IPS-20b (cell line): ENCODE measurements around the gene TBCD.
"Not testable (repeated sequence)": the region's sequence is repeated elsewhere in the genome, so short reads cannot be mapped to it uniquely, and the experiment has no call there.

Experiments
- H3K27ac ChIP-seq: one replicate; pipeline ENCODE4 v1.5.1; 2013; ENCODE audit warnings: low read length
- H3K27me3 ChIP-seq: 2 replicates; pipeline ENCODE4 v1.6.1; 2013; ENCODE audit warnings: mild to moderate bottlenecking, low read length, inconsistent platforms; ENCODE audit not compliant: insufficient read depth
- H3K36me3 ChIP-seq: 2 replicates; pipeline ENCODE4 v1.6.1; 2013; ENCODE audit warnings: low read depth, mild to moderate bottlenecking, inconsistent platforms, low read length, moderate library complexity; ENCODE audit not compliant: insufficient read depth
- H3K4me1 ChIP-seq: 2 replicates; pipeline ENCODE4 v1.6.1; 2013; ENCODE audit warnings: mild to moderate bottlenecking, control low read depth, inconsistent platforms, low read length, moderate library complexity; ENCODE audit not compliant: insufficient read depth
- H3K4me3 ChIP-seq: 2 replicates; pipeline ENCODE4 v1.5.1; 2013; ENCODE audit warnings: mild to moderate bottlenecking, low read length, inconsistent platforms
- H3K9ac ChIP-seq: 2 replicates; pipeline ENCODE4 v1.6.1; 2013; ENCODE audit warnings: low read depth, mild to moderate bottlenecking, inconsistent platforms, low read length, moderate library complexity
- H3K9me3 ChIP-seq: 2 replicates; pipeline ENCODE4 v1.6.1; 2013; ENCODE audit warnings: mild to moderate bottlenecking, low read depth, low read length, inconsistent platforms; ENCODE audit not compliant: insufficient read depth

TBCD gene

DNA sequence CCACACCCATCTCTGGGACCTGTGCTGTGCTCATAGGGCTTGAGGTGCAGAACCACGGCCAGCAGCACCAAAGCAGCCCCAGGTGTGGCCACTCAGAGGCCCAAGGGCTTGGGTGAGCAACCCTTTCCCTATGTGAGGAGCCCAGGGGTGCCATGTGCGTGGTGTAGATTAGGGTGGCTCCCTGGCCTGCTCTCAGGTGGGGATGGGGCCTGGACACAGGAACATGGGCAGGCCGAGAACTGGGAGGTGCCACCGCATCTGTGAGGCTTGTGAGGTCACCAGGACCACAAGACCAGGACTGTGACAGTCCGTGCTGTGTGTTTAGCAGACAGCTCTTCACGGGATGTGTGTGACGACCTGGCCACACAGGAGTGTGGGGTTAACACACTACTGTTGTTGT is 191.5 kb downstream of the TBCD start:
- Histone ChIP-seq H3K9me3 (peaks cover 61% of the 10 kb centered on the region), H3K27ac (no peak overlapping the region), H3K9ac (no peak overlapping the region), H3K4me1 (no peaks in the 10 kb centered on the region), H3K27me3 (no peaks in the 10 kb centered on the region), H3K4me3 (no peak overlapping the region), H3K36me3 (peaks cover 73% of the 10 kb centered on the region)

DNA sequence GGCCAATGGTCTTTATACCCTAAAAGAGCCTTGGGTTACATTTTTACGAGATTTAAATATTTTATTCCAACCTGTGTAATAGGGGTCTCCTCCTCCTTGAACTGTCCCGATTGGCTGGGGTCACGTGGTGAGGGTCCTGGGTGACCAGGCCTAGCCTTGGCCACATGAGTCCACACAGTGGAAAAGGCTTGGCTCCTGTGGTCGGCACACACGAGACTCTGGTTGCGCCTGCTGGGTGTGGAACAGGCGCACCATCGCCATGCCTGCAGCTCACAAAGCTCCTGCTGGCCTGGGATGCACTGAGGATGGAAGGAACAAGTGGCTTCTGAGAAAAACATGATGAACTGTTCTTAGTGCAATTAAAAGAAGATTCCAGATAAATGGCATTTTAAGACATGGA is 191.9 kb downstream of the TBCD start:
- H3K27me3 ChIP-seq = no peaks in the 10 kb centered on the region
- H3K9ac ChIP-seq = no peak overlapping the region
- no peak overlapping the region for H3K4me3 ChIP-seq
- peaks cover 65% of the 10 kb centered on the region for H3K9me3 ChIP-seq
- H3K4me1 ChIP-seq = no peaks in the 10 kb centered on the region
- peaks cover 70% of the 10 kb centered on the region for H3K36me3 ChIP-seq
- H3K27ac ChIP-seq = no peak overlapping the region

GRCh38 chr17:82944990-82945389 is 193.1 kb downstream of the TBCD start:
- H3K9me3 ChIP-seq = peaks cover 77% of the 10 kb centered on the region
- peaks cover 61% of the 10 kb centered on the region for H3K36me3 ChIP-seq
- no peaks in the 10 kb centered on the region for H3K4me1 ChIP-seq
- H3K9ac ChIP-seq = no peak overlapping the region
- H3K27me3 ChIP-seq = no peaks in the 10 kb centered on the region
- no peak overlapping the region for H3K27ac ChIP-seq
- peak overlapping the region; percentile 31; the same call in 1 of the 2 replicates for H3K4me3 ChIP-seq

GRCh38 chr17:82946081-82946480 is 194.2 kb downstream of the TBCD start:
- H3K36me3 ChIP-seq = peaks cover 54% of the 10 kb centered on the region
- H3K9ac ChIP-seq = no peak overlapping the region
- peaks cover 88% of the 10 kb centered on the region for H3K9me3 ChIP-seq
- no peak overlapping the region for H3K4me3 ChIP-seq
- no peaks in the 10 kb centered on the region for H3K27me3 ChIP-seq
- no peaks in the 10 kb centered on the region for H3K4me1 ChIP-seq
- no peak overlapping the region for H3K27ac ChIP-seq

- no peak overlapping the region for H3K4me3 ChIP-seq
- peaks cover 42% of the 10 kb centered on the region for H3K36me3 ChIP-seq
- H3K27ac ChIP-seq = no peak overlapping the region
- H3K9me3 ChIP-seq = peaks cover 98% of the 10 kb centered on the region
- no peaks in the 10 kb centered on the region for H3K27me3 ChIP-seq
- H3K9ac ChIP-seq = no peak overlapping the region
- H3K4me1 ChIP-seq = no peaks in the 10 kb centered on the region
These were observed 195.5 kb downstream of the TBCD start for GRCh38 chr17:82947051-82947991.

- H3K27ac ChIP-seq = no peak overlapping the region
- H3K36me3 ChIP-seq = peaks cover 34% of the 10 kb centered on the region
- peaks cover 98% of the 10 kb centered on the region for H3K9me3 ChIP-seq
- no peak overlapping the region for H3K4me3 ChIP-seq
- H3K9ac ChIP-seq = no peak overlapping the region
- no peaks in the 10 kb centered on the region for H3K4me1 ChIP-seq
- H3K27me3 ChIP-seq = no peaks in the 10 kb centered on the region
These were observed 196.2 kb downstream of the TBCD start for GRCh38 chr17:82948081-82948511.

DNA sequence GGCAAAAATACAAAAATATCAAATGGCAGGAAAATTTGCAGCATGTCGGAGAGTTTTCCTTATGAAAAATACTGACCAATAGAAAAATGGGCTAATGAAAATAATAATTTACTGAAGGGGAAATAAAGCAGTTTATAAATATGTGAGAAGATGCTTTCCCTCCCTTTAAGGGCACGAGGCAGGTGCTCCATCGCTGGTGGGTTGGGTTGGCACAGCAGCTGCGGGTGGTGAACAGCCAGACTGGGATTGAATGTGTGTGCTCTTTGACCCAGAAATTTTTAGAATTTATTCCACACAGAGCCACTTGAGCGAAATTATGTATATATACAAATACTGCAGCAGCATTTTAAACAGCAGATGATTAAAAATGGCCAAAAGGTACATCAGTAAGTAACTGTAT is 197.1 kb downstream of the TBCD start:
- H3K36me3 ChIP-seq = peaks cover 25% of the 10 kb centered on the region
- H3K9me3 ChIP-seq = peaks cover 97% of the 10 kb centered on the region
- H3K27me3 ChIP-seq = no peaks in the 10 kb centered on the region

GRCh38 chr17:82949361-82949760 is 197.5 kb downstream of the TBCD start:
- Histone ChIP-seq H3K27ac (no peak overlapping the region), H3K4me3 (no peak overlapping the region), H3K27me3 (no peaks in the 10 kb centered on the region), H3K4me1 (no peaks in the 10 kb centered on the region), H3K36me3 (peaks cover 21% of the 10 kb centered on the region), H3K9ac (no peak overlapping the region), H3K9me3 (peaks cover 97% of the 10 kb centered on the region)

More for the DNA sequence above, 197.1 kb downstream of the TBCD start:
- no peaks in the 10 kb centered on the region for H3K4me1 ChIP-seq
- no peak overlapping the region for H3K4me3 ChIP-seq
- no peak overlapping the region for H3K27ac ChIP-seq
- H3K9ac ChIP-seq = no peak overlapping the region

- H3K27me3 ChIP-seq = no peaks in the 10 kb centered on the region
- H3K9me3 ChIP-seq = peaks cover 94% of the 10 kb centered on the region
- no peaks in the 10 kb centered on the region for H3K4me1 ChIP-seq
- peaks cover 15% of the 10 kb centered on the region for H3K36me3 ChIP-seq
- H3K27ac ChIP-seq = no peak overlapping the region
- no peak overlapping the region for H3K4me3 ChIP-seq
- H3K9ac ChIP-seq = no peak overlapping the region
These were observed 198.1 kb downstream of the TBCD start for GRCh38 chr17:82949984-82950383.

DNA sequence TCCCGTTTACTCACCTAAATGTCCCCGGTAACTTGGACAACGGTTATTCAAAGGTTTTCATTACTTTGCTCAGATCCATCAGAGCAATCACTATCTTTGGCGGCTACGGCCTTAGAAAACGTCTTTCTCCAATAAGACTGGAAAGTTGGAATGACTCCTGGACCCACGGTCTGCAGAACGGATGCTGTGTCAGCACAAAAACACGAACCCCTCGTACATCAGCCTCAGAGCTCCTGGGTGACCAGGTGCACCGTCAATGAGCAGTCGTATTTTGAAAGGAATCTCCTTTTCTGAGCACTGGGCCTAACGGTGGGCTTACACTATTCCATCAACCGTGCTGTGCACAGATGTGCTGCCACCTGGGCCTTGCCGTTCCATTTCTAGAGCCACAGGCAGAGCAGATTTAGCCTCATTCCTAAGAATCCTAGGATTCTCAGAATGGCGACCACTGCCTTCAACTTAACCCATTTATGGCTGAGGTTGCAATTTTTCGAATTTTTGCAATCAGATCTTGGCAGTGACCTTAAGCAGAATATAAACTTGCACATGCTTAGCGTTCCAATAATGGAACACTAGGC is 198.7 kb downstream of the TBCD start:
- Histone ChIP-seq H3K9ac (no peak overlapping the region), H3K4me3 (no peak overlapping the region), H3K27me3 (no peaks in the 10 kb centered on the region), H3K27ac (no peak overlapping the region), H3K9me3 (peaks cover 94% of the 10 kb centered on the region), H3K4me1 (no peaks in the 10 kb centered on the region), H3K36me3 (peaks cover 9% of the 10 kb centered on the region; the same call in 1 of the 2 replicates)

DNA sequence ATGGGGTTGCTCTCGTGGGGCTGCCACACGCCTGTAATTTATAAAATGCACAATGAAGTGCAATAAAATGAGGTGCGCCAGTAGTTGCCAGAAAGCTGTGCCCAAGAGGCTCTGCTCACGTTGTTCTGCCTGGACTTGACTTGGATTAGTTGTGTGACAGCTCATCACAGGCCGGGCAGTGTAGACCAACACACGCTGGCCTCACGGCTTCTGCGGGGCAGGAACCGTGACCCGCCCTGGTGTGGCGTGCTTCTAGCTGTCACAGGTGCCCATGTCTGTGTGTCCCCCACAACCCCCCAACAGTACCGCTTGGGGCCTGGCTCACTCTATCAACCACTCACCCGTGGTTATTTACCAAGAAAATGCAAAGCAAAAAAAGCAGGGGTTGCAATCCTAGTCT is 200.2 kb downstream of the TBCD start:
- Histone ChIP-seq H3K4me3 (no peak overlapping the region), H3K4me1 (no peaks in the 10 kb centered on the region), H3K27me3 (no peaks in the 10 kb centered on the region), H3K36me3 (peaks cover 4% of the 10 kb centered on the region; the same call in 1 of the 2 replicates), H3K9ac (no peak overlapping the region), H3K9me3 (peaks cover 90% of the 10 kb centered on the region), H3K27ac (no peak overlapping the region)

GRCh38 chr17:82955106-82955505 is 203.2 kb downstream of the TBCD start:
- peaks cover 59% of the 10 kb centered on the region for H3K9me3 ChIP-seq

More at GRCh38 chr17:82955106-82955505, 203.2 kb downstream of the TBCD start:
- not testable (repeated sequence) for H3K27me3 ChIP-seq, H3K9ac ChIP-seq, H3K27ac ChIP-seq, H3K4me3 ChIP-seq, H3K36me3 ChIP-seq, H3K4me1 ChIP-seq
